Measurements from ENCODE around the gene NFATC2. TPM values are rescaled to one million over a fixed set of nuclear protein-coding genes. Genes with fewer than 3 reads are reported as not detected.

The NFATC2 gene
- total RNA-seq, 1 experiment from 2014 or later, result 0.61 TPM

GRCh38 chr20:51470499-51470820 is 72.1 kb downstream of the NFATC2 start:
- Histone ChIP-seq H3K9ac (ENCODE audit: extremely low read depth, insufficient read length, low read length) (no peak overlapping the region), H2AK5ac (ENCODE audit: insufficient read length, low read length) (no peak overlapping the region), H2BK20ac (ENCODE audit: low read depth, low read length, poor library complexity, severe bottlenecking) (no peak overlapping the region), H3K79me1 (ENCODE audit: insufficient read depth, low read depth, low read length, poor library complexity, severe bottlenecking) (no peaks in the 10 kb centered on the region), H3K23me2 (ENCODE audit: insufficient read length, low read depth, low read length, poor library complexity, severe bottlenecking) (no peaks in the 10 kb centered on the region), H3K23ac (ENCODE audit: insufficient read length, low read depth, low read length) (no peak overlapping the region), H3K79me2 (ENCODE audit: insufficient read depth, low read length) (no peaks in the 10 kb centered on the region), H3K4ac (ENCODE audit: low read depth, low read length) (no peak overlapping the region), H2AFZ (ENCODE audit: low read length) (no peak overlapping the region), H3K4me2 (ENCODE audit: insufficient read depth, insufficient read length, low read length) (no peak overlapping the region), H2BK120ac (ENCODE audit: low read depth, low read length, poor library complexity, severe bottlenecking) (no peak overlapping the region), H4K8ac (replicated peaks; ENCODE audit: insufficient read length, low read depth, low read length) (no peak overlapping the region), H3K4me1 (ENCODE audit: insufficient read depth, low read length) (no peaks in the 10 kb centered on the region), H2BK15ac (ENCODE audit: low read depth, low read length) (no peak overlapping the region), H3K56ac (ENCODE audit: insufficient read length, low read depth, low read length) (no peak overlapping the region), H2BK12ac (ENCODE audit: insufficient read length, low read depth, low read length) (no peak overlapping the region), H3K27me3 (ENCODE audit: insufficient read depth, low read length) (no peaks in the 10 kb centered on the region), H4K20me1 (ENCODE audit: control insufficient read depth, insufficient read depth, insufficient read length) (no peaks in the 10 kb centered on the region), H4K91ac (ENCODE audit: insufficient read length, low read depth, low read length) (no peak overlapping the region), H3K9me3 (ENCODE audit: control insufficient read depth, low read depth, low read length) (no peaks in the 10 kb centered on the region), H2BK5ac (ENCODE audit: insufficient read length, low read length) (no peak overlapping the region), H3T11ph (ENCODE audit: low read length) (no peak overlapping the region), H3K27ac (ENCODE audit: insufficient read length, low read depth, low read length) (no peak overlapping the region), H3K14ac (ENCODE audit: insufficient read depth, low read length) (no peak overlapping the region), H3K18ac (ENCODE audit: insufficient read length, low read depth, low read length) (no peak overlapping the region), H4K5ac (ENCODE audit: insufficient read length, low read depth, low read length) (no peak overlapping the region)
- no peaks in the 10 kb centered on the region for H3K9me3 Mint-ChIP-seq
- no peak for DNase-seq
- no peak overlapping the region for H3K27ac Mint-ChIP-seq
- WGBS (ENCODE audit: extremely low coverage, insufficient read length, low lambda C conversion rate), result no CpG with 5 or more reads among the region's 5 CpGs
- TF ChIP-seq CTCF (conservative IDR thresholded peaks at IDR 0.05), result no peak
- peaks cover 8 to 12% of the 10 kb centered on the region in 2 experiments for H3K4me1 Mint-ChIP-seq
- no peaks in the 10 kb centered on the region; a peak in 1 of 7 replicates for H3K36me3 Mint-ChIP-seq (ENCODE audit: insufficient read depth in 1 of 3, low read depth in 3 of 3)
- H3K27me3 Mint-ChIP-seq (ENCODE audit: low read depth), result peaks cover 3% of the 10 kb centered on the region; the same call in 1 of the 2 replicates
- H3K4me3 Mint-ChIP-seq, result no peak overlapping the region
